ENCODE data around the gene INO80B. TPM values are rescaled to one million over a fixed set of nuclear protein-coding genes. Genes with fewer than 3 reads are reported as not detected.

INO80B gene
- total RNA-seq, 1 donor = 13.5 TPM

DNA sequence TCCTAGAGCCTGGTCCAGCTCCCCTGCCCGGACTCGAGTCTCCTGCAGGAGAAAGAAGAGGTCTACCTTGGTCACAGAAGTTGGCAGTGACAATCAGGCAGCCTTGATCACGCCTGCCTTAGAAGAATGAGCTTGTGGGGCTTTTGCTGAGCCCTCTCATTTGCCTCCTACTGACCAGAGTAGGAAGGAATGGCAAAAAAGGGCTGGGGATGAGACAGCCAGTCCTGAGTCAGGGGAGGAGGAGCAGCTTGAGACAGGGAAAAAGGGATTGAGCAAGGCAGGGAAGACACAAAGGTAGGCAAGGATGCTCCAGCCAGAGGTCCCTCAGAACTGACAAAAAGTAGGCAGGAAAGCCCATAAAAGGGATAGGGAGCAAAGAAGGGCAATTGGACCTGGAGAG is 27.3 kb upstream of the INO80B start:
- no peak for TF ChIP-seq CTCF (IDR thresholded peaks at IDR 0.05; ENCODE audit: insufficient read depth, low read length)
- no peak for DNase-seq (ENCODE audit: low read depth)
- no peak overlapping the region for H3K4me3 ChIP-seq (ENCODE audit: low read depth, low read length)

GRCh38 chr2:74428675-74429074 is 26.2 kb upstream of the INO80B start:
- TF ChIP-seq CTCF (IDR thresholded peaks at IDR 0.05; ENCODE audit: insufficient read depth, low read length) = no peak
- no peak overlapping the region for H3K4me3 ChIP-seq (ENCODE audit: low read depth, low read length)
- no peak for DNase-seq (ENCODE audit: low read depth)

DNA sequence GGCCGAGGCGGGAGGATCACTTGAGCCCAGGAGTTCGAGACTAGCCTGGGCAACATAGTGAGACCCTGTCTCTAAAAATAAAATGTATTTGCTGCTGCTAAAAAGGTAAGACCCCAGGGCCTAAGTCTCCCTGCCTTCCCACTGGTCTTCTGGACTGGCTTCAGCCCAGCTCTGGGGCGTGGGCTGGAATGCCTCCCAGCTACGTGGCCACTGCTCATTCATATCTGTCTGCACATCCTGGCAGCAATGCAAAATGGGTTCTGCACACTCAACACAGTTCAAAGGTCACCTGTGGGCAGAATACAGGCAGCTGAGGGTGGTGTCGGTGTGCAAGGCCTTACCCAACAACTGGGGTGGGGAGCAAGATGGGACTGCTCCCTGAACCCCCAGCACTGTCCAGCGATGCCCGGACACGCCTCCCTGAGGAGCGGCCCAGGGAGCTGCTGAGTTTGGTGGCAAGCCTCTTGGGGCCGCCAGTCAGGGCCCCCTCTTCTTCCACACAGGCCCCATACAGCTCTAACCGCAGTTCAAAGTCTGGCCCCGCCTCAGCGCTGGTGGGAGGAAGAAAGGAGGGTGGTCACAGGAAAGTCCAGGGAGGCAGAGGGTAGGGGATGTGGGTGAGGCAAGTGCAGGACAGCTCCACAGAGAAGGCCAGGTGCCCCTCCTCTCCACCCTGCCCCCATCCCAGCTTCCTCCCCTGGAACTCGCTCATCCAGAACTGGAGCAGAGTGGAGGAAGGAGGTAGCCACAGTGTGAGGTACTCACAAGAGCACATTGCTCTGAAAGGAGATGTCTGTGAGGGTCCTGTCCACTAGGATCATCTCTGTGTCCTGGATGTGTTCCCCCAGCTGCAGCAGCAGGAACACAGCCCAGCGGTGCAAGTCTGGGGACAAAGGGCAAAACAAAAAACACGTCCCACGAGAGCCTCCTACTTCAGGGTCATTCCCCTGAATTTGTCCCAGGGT is 25.1 kb upstream of the INO80B start:
- H3K4me3 ChIP-seq (ENCODE audit: low read depth, low read length) = no peak overlapping the region
- no peak for TF ChIP-seq CTCF (IDR thresholded peaks at IDR 0.05; ENCODE audit: insufficient read depth, low read length)
- DNase-seq (ENCODE audit: low read depth) = no peak

GRCh38 chr2:74430502-74430901 is 24.4 kb upstream of the INO80B start:
- no peak for DNase-seq (ENCODE audit: low read depth)
- H3K4me3 ChIP-seq (ENCODE audit: low read depth, low read length) = no peak overlapping the region
- TF ChIP-seq CTCF (IDR thresholded peaks at IDR 0.05; ENCODE audit: insufficient read depth, low read length) = no peak

DNA sequence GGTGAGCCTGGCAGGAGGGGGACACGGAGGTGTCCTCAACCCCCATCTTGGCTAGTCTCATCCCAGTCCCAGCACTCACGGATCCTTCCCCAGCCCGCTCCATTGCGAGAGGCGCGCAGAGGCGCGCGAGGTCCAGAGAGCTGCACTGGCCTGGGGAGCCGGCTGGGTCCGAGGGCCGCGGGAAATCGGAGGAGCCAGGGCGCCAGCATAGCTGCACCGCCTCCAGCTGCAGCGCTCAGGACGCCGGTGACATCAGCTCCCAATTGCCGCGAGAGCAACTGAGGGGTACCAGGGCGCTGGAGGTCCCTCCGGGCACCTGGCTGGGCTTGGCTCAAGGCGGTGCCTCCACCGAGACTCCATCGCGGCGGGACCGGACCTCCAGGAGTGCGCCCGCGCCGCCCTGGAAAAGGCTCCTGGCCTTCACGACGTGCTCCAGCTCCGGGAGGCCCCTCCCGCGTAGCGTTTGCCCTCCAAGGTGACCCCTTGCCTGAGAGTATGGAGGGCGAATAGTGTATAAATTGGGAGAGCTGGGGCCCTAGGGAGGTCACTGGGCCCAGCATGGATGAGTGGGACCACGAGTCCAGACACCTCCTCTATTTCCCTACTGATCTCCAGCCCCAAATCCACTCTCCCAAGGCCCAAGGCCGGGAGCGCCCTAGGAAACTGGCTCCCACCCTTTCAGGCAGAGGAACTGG is 18.6 kb upstream of the INO80B start:
- no peak for TF ChIP-seq CTCF (IDR thresholded peaks at IDR 0.05; ENCODE audit: insufficient read depth, low read length)
- no peak for DNase-seq (ENCODE audit: low read depth)
- no peak overlapping the region for H3K4me3 ChIP-seq (ENCODE audit: low read depth, low read length)

DNA sequence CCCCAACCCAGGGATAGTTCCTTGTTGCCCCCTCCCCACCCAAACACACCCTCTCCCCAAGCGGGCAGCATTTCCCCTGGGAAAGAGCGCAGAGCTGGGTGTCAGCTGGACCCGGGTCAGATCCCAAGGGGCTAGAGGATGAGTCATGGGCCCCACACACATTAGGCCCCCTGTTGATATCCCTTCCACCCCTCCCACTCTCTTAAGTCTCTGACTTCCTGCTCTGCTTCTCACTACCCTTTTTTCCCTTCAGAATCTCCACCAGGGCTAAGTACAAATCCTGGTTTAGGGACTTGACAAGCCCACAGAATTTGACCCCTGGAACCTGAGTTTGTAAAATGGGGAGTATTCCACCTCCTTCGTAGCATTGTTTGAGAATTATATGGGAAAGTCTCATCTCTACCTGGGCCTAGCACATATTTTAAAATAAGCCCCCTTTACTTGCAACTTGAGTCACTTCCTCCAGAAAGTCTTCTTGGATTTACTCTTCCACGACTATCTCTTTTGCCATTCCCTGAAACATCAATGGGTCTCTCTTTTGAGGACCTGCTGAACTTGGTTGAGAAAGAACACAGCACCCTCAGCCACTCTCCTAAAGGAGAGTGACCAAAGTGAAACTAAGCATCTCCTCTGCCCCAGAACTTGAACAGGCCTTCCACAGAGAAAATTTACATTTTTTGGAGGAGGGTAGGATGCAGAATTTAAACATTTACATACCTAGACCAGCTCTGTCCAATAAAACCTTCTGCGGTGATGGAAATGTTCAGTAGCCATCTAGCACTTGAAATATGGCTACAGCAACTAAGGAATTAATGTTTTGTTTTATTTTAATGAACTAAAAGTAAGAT is 17.8 kb upstream of the INO80B start:
- TF ChIP-seq CTCF (IDR thresholded peaks at IDR 0.05; ENCODE audit: insufficient read depth, low read length) = no peak
- no peak overlapping the region for H3K4me3 ChIP-seq (ENCODE audit: low read depth, low read length)
- no peak for DNase-seq (ENCODE audit: low read depth)
